GM18526 (cell line): Measurements from ENCODE around the gene CRLF1.

Experiments used
- POLR2A ChIP-seq: IDR thresholded peaks from 3 replicates; pipeline ENCODE4 v1.6.1; 2011; ENCODE audit not compliant: insufficient read length; ENCODE audit errors: extremely low read depth

The CRLF1 gene, protein sequence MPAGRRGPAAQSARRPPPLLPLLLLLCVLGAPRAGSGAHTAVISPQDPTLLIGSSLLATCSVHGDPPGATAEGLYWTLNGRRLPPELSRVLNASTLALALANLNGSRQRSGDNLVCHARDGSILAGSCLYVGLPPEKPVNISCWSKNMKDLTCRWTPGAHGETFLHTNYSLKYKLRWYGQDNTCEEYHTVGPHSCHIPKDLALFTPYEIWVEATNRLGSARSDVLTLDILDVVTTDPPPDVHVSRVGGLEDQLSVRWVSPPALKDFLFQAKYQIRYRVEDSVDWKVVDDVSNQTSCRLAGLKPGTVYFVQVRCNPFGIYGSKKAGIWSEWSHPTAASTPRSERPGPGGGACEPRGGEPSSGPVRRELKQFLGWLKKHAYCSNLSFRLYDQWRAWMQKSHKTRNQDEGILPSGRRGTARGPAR

DNA sequence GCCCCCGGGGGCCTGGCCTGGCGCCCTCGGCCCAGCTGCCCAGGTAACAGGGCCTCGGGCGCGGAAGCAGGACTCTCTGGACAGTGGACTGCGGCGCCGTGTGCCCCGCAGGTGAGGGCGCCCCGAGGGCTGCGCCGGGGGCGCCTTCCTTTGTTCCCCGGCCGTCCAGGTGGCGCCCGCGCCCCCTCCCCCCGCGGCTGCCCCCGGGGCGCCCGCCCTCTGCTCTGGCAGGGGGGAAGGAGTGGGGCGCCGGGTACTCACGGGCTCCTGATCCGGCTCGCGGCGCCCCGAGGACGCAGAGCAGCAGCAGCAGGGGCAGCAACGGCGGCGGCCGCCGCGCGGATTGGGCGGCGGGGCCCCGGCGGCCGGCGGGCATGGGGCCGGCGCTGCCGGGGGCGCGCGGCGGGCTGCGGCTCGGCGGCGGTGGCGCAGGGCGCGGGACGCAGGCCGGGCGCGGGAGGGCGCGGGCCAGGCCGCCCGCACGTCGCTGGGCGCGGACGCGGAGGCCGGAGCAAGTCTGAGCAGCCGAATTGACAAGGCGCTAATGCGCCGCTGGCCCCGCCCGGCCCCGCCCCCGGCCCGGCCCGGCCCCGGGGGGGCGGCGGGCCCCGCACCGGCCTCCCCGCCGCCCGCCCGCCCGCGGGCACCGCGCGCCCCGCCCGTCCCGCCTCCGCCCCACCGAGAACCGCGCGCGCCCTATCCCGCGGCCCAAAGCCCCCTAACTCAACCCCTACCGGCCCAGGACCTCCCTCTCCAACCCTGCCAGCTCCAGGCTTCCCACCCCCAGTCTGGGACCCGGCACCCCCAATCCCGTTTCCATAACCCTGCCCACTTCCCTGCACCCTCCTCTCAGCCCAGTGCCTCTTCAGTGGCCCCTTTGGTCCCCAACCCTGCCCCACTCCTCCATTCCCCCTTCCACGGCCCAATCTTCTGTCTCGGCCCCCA lies at the start of gene CRLF1:
Gene CRLF1 (minus strand): TSS at position 519 of the 945 bp plus-strand sequence. CDS start 143 bp downstream, at position 376.
- TF ChIP-seq POLR2A, result no peak

DNA sequence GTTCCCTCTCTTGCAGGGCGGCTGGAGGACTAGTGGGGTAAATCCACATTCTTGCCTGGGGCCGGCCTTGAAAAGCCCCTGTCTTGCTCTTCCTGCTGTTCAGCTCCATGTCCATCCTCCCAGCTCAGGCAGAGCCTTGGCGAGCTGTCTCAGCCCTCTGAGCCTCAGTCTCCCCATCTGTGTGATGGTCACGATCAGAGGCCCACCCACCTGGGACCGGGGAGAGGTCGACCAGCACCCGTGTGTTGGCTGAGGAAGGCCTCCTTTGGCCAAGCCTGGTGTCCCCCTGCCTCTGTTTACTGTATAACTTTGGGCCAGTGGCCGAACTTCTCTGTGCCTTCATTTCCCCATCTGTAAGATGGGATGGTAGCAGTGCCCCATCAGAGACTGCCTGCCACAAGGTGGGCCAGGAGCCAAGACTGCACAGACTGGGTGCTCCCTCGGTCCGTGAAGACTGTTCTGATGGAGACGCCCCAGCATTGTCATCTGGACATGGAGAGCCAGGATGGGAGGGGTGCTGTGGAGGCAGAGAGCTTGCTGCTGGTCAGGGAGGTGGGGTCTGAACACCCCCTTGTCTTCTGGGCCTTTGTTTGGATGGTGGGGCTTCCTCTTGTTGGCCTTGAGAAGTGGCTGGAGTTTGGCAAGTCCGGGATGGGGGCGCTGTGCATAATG lies 48.7 kb upstream of the CRLF1 start:
- TF ChIP-seq POLR2A, result no peak

DNA sequence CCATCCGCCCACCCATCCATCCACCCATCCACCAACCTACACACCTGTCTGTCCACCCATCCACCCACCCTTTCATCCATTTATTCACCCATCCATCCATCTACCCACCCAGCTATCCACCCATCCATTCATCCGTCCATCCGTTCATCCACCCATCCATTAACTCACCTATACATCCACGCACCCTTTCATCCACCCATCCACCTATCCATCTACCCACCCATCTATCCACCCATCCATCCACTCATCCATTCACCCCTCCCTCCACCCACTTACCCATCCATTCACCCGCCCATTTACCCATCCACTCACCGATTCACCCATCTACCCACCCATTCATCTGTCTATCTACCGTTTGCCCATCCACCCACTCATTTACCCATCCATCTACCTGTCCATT lies 47.9 kb upstream of the CRLF1 start:
- TF ChIP-seq POLR2A, result no peak

DNA sequence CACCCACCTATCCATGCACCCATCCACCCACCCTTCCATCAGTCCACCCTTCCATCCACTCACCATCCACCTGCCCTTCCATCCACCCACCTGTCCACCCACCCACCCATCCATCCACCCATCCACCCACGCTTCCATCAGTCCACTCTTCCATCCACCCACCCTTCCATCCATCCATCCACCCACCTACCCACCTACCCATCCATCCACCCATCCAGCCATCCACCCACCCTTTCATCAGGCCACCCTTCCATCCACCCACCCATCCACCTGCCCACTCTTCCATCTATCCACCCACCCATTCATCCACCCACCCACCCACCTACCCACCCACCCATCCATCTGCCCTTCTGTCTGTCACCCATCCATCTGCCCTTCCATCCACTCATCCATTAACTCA lies 47.3 kb upstream of the CRLF1 start:
- TF ChIP-seq POLR2A, result no peak

DNA sequence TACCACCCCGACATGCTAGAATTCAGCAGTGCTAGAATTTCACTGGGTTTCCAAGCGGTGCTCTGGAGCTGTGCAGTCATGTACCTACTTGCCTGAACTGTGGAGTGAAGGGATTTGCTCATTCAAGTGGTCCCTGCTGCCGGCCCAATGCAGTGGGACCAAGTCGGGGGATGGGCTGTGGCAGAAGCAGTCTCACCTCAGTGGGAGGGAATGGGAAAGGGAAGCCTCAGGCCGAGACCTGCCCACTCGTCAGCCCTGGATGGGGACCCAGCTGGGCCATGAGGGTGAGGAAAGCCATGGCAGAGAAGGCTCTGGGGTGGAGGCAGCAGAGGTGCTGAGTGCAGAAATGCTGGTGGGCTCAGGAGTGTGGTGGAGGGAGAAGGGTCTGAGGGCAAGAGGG lies 45.1 kb upstream of the CRLF1 start:
- no peak for TF ChIP-seq POLR2A

DNA sequence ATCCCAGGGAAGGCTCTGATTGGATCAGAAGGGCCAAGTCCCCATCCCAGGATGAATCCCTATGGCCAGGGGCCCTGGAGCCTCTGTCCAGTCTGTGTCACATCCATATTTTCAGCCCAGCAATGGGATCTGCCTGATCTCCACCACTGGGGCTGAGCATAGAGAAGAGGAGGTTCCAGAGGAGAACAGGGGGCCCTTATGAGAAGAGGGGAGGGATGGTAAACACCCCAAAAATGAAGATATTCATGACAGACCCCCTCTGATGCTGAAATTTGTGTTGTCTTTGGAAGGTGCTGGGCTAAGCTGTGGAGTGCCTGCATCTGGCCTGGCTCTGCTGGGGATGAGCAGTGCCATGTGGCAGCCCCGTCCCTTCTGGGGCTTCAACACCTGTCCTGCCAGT lies 44.7 kb upstream of the CRLF1 start:
- TF ChIP-seq POLR2A, result no peak

DNA sequence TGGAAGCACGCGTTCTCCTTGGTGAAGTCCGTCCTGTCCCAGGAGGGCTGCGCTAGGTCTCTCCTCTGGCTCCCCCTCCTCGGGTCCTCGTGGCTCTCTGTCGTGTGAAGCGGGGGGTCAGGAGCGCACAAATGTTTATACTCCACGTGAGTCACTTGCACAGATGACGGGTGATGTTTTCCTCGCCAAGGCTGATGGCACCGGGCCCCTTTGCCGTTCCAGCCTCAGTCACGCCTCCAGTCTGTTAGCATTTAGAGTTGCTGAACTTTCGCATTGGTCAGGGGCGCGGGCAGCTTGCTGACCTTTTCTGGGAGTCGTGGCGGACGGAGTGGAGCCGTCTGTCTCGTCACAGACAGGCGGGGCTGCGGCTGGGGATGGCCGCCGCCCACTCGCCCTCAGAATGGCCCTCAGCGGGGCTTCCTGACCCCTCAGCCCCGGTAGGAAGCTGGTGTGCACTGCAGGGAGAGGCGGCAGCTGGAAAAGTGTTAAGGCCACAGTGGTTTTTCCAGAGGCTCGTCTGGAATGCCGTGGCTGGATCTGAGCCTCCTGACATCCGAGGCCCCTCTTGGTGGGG lies 44.0 kb upstream of the CRLF1 start:
- TF ChIP-seq POLR2A, result no peak

DNA sequence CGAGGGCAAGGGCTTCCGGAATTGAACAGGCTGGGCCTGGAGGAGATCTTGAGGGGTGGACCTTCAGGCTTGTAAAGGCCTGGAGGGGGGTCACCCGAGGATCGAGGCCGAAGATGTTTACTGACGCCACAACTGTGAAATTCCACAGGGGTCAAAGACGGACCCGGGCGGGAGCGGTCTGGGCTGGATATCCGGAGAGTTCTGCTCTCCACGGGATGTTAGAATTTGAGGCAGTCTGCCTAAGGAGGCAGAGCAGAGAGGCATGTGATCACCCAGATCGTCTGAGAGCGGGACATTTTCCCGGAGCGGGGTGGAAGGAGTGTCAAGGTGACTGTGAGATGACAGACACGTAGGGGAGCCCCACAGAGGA lies 43.4 kb upstream of the CRLF1 start:
- no peak for TF ChIP-seq POLR2A

DNA sequence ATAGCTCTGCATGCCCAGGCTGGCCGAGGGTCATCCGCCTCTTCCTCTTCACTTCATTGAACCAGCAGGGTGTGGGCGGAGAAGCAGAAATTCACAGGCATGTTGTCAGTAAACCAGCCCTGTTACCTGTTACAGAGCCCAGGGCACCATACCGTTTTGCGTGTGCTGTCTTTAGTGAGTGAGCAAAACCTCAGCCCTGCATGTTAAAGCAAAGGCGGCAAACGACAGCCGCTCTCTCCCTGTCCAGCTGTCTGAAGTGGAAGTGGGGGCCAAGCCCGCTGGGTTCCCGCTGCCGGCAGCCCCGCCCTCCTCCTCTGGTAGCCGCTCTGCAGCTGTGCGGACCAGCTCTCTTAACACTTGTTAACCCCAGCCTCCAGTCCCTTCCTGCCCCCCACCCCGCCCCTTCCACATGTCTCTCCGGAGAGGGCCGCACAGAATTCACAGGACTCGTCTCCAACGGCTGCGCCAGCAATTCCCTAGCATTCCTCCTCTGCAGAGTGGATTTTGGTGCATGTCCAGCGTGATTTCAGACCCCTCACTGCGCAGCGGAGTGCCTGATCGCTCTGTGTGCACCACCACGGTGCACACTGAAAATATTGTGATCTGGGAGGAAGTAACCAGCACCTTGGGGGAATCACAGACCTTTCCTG lies 42.9 kb upstream of the CRLF1 start:
- TF ChIP-seq POLR2A, result no peak

DNA sequence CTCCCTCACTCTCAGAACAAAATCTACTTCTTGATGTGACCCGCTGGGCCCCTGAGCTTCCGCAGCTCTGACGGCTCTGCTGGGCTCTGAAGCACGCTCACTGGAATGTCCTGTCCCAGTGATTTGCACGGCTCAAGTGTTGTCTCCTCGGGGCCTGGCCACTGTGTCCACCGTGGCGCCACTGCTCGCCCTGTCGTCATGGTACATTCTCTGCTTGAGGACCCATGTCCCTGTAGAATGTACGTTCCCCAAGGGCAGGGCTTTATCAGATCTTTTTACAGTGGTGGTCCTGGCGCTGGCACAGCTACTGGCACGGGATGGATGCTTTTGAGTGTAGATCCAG lies 42.3 kb upstream of the CRLF1 start:
- no peak for TF ChIP-seq POLR2A

DNA sequence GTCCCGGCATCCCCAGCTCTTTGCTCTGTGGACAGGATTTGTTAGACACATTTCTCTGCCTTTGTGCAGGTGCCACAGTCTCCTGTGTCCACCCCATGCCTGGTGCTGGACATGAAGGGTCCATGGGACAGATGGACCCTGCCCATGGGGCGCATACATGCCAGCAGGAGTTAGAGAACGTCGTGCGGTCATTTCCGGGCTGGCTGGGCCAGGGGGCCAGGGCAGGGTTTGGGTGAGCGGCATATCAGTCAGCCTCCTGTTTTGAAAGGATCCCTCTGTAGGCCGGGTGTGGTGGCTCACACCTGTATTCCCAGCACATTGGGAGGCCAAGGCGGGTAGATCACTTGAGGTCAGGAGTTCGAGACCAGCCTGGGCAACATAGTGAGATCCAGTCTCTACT lies 41.2 kb upstream of the CRLF1 start:
- no peak for TF ChIP-seq POLR2A

DNA sequence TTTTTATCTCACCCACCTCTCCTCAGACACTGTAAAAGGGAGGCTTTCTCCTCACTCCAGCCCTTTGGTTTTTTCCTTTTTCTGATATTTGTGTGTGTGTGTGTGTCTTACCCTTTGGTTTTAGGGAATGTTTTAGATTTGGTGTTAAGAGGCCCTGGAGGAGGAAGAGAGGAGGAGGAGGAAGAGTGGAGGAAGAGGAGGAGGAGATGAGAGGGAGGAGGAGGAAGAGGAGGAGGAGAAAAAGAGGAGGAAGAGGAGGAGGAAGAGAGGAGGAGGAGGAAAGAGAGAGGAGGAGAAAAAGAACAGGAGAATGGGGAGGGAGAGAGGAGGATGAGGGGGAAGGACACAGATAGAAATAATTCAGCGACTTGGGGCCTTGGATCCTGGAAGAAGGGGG lies 40.8 kb upstream of the CRLF1 start:
- TF ChIP-seq POLR2A, result no peak

DNA sequence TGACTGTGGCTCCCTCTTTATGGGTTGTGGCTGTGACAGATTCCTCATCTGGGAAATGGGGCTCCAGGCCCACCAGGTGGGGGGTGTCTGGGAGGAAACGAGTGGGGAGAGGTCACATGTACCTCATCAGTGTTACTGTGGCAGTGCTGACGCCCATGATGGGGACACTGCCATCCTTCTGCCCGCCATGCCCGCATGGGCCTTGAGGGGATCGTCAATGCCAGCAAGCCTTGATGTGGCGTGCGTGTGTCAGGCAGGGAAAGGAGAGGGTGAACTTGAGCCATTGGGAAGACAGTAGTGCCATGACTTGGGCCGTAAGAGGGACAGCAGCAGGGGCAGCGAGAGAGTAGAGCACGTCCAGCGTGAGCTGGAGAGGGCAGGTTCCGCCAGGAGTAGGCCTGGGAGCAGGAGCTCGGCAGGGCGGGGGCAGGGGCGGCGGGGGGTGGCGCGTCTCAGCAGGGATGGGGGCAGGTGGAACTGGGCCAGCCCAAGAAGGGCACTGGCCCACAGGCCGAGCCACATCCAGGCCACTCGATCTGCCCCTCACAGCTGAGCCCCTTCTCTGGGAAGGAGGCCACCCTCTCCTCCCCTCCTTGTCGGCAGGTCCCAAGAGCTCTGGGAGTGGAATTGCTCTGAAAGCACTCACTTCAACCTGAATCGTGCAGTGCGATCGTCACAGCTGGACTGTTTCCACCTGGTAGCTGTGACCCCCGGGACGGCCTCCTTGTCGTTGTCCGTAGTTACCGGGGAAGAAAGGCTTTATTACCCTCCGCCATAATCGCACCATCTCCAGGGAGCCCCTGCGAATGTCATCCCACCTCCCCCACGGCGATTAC lies 40.2 kb upstream of the CRLF1 start:
- TF ChIP-seq POLR2A, result no peak

DNA sequence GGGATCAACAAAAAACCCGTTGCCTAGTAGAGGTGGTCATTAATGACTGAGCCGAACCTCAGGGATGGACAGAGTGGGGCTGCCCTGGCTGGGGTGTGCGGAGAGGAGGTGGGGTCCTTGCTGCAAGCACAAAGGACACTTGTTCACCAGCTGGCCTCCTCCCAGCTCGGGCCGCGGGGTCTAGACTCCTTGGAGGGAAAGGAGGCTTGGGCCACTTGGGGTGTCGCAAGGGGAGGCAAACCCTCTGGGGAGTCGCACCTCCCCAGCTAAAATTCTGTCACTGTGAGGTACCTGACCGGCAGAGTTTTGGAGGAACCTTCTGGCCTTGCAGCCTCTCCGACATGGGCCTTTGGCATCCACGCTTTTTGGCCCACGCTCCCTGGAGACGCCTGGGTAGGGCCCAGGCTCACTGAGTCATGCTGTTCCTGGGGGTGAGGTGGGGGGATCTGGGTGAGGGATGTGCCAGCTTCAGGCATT lies 38.5 kb upstream of the CRLF1 start:
- TF ChIP-seq POLR2A, result no peak
